Osteocyte (in vitro differentiated cells): ENCODE results near the gene IMPDH1. TPM values are rescaled to one million over a fixed set of nuclear protein-coding genes. Genes with fewer than 3 reads are reported as not detected.

Experiments
- DNase-seq: peaks from one replicate; pipeline ENCODE4 v3.0.0; 2021; ENCODE audit warnings: mixed read lengths; ENCODE audit not compliant: unreplicated experiment; ENCODE audit errors: extremely low spot score
- H3K27ac Mint-ChIP-seq: one replicate; pipeline ENCODE4 v1.8.0; 2021; ENCODE audit warnings: mild to moderate bottlenecking, mixed read lengths; ENCODE audit not compliant: unreplicated experiment
- H3K27me3 Mint-ChIP-seq: one replicate; pipeline ENCODE4 v1.8.0; 2021; ENCODE audit warnings: mixed read lengths; ENCODE audit not compliant: unreplicated experiment
- H3K36me3 Mint-ChIP-seq: one replicate; pipeline ENCODE4 v1.8.0; 2021; ENCODE audit warnings: mixed read lengths; ENCODE audit not compliant: unreplicated experiment
- H3K4me1 Mint-ChIP-seq: one replicate; pipeline ENCODE4 v1.8.0; 2021; ENCODE audit warnings: mixed read lengths; ENCODE audit not compliant: unreplicated experiment
- H3K4me3 Mint-ChIP-seq: one replicate; pipeline ENCODE4 v1.8.0; 2021; ENCODE audit warnings: mild to moderate bottlenecking, moderate library complexity, mixed read lengths; ENCODE audit not compliant: unreplicated experiment
- H3K9me3 Mint-ChIP-seq: one replicate; pipeline ENCODE4 v1.8.0; 2021; ENCODE audit warnings: mixed read lengths; ENCODE audit not compliant: unreplicated experiment
- CTCF ChIP-seq: fragments of 200-600 bp; sonication (generic); IDR thresholded peaks from 2 replicates; pipeline ENCODE4 v1.5.0; 2021; ENCODE audit warnings: antibody characterized with exemption, mild to moderate bottlenecking, moderate library complexity
- total RNA-seq: library from RNA; stranded (reverse); gene quantifications from 2 replicates; pipeline ENCODE4 v1.2.1, GENCODE V29; 2021

Gene IMPDH1
- total RNA-seq, 1 donor from 2014 or later = 33.5 TPM

- H3K27ac Mint-ChIP-seq = no peak overlapping the region
- DNase-seq = no peak
- H3K9me3 Mint-ChIP-seq = peaks cover 8% of the 10 kb centered on the region
- TF ChIP-seq CTCF = no peak
- peak overlapping the region; percentile 76 for H3K4me3 Mint-ChIP-seq
- H3K36me3 Mint-ChIP-seq = no peaks in the 10 kb centered on the region
- H3K4me1 Mint-ChIP-seq = peaks cover 26% of the 10 kb centered on the region
- H3K27me3 Mint-ChIP-seq = peaks cover 14% of the 10 kb centered on the region
These were observed 830 bp downstream of the IMPDH1 start for GRCh38 chr7:128408709-128409595.

GRCh38 chr7:128407751-128408708 is 1.8 kb downstream of the IMPDH1 start:
- H3K4me3 Mint-ChIP-seq = peak overlapping the region; percentile 22
- no peak overlapping the region for H3K27ac Mint-ChIP-seq
- no peaks in the 10 kb centered on the region for H3K36me3 Mint-ChIP-seq
- DNase-seq = no peak
- H3K4me1 Mint-ChIP-seq = peaks cover 28% of the 10 kb centered on the region
- TF ChIP-seq CTCF = no peak
- H3K27me3 Mint-ChIP-seq = peaks cover 5% of the 10 kb centered on the region
- no peaks in the 10 kb centered on the region for H3K9me3 Mint-ChIP-seq

GRCh38 chr7:128407233-128407589 is 2.6 kb downstream of the IMPDH1 start:
- Mint-ChIP-seq H3K27me3 (peaks cover 3% of the 10 kb centered on the region), H3K9me3 (no peaks in the 10 kb centered on the region), H3K4me1 (peaks cover 28% of the 10 kb centered on the region), H3K4me3 (no peak overlapping the region), H3K27ac (no peak overlapping the region), H3K36me3 (peaks cover 1% of the 10 kb centered on the region)
- no peak for TF ChIP-seq CTCF
- DNase-seq = no peak

- no peak for DNase-seq
- Mint-ChIP-seq H3K36me3 (peaks cover 1% of the 10 kb centered on the region), H3K4me1 (peaks cover 28% of the 10 kb centered on the region), H3K27ac (no peak overlapping the region), H3K4me3 (peak overlapping the region; percentile 75), H3K9me3 (no peaks in the 10 kb centered on the region), H3K27me3 (no peaks in the 10 kb centered on the region)
- no peak for TF ChIP-seq CTCF
These were observed 3.2 kb downstream of the IMPDH1 start for GRCh38 chr7:128406314-128407232.
